ENCODE measurements around the gene KCNMB2. TPM values are rescaled to one million over a fixed set of nuclear protein-coding genes. Genes with fewer than 3 reads are reported as not detected.

The KCNMB2 gene
- total RNA-seq, 6 donors from 2014 or later, result 0.51 to 3.0 (median 1.1) TPM; not detected in 3

DNA sequence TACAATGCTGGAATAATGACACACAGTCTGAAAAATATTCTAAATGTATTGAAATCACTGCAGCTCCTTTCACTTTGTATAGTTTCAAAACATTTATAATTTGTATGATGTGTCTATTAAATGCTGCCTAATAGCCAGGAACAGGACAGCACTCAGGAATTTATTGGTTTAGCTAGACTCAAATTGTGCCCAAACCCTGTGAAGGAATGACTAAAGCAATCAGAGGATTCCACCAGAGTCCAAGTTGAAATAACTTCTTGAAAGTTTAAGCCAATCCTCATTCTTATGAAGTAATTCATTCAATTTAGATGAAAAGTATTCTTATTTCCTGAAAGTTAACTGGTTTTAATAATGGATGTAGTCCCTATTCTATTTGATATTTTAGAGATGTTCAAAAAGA, 268.4 kb downstream of the KCNMB2 start:
- DNase-seq (no peak), ATAC-seq (ENCODE audit: low FRiP score in 2 of 2) (no peak)
- no peaks in the 10 kb centered on the region for H3K36me3 ChIP-seq
- no peaks in the 10 kb centered on the region for H3K9me3 ChIP-seq
- no peaks in the 10 kb centered on the region for H3K27me3 ChIP-seq
- H3K4me3 ChIP-seq, result no peak overlapping the region
- no peak overlapping the region for H3K27ac ChIP-seq
- no peaks in the 10 kb centered on the region for H3K4me1 ChIP-seq
- no peak for TF ChIP-seq EP300 (IDR thresholded peaks at IDR 0.05)

DNA sequence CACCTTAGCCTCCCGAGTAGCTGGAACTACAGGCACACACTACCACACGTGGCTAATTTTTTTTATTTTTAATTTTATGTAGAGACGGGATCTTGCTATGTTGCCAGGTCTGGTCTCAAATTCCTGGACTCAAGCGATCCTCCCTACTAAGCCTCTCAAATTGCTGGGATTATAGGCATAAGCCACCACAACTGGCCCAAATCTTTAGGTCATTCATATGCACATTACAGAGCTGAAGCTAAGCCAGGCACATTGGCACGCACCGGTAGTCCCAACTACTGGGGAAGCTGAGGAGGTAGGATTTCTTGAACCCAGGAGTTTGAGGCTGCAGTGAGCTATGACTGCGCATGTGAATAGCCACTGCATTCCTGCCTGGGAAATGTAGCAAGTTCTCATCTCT, 269.5 kb downstream of the KCNMB2 start:
- Histone ChIP-seq H3K27me3 (no peaks in the 10 kb centered on the region), H3K9me3 (no peaks in the 10 kb centered on the region), H3K27ac (no peak overlapping the region), H3K4me3 (no peak overlapping the region), H3K4me1 (no peaks in the 10 kb centered on the region), H3K36me3 (no peaks in the 10 kb centered on the region)
- 89 to 91% methylated on average over 7 of the region's 7 CpGs for WGBS, 2 donors
- TF ChIP-seq EP300 (IDR thresholded peaks at IDR 0.05) (no peak), POLR2A (IDR thresholded peaks at IDR 0.05) (no peak), POLR2AphosphoS5 (IDR thresholded peaks at IDR 0.05) (no peak)
- TF ChIP-seq, protein P1, sequence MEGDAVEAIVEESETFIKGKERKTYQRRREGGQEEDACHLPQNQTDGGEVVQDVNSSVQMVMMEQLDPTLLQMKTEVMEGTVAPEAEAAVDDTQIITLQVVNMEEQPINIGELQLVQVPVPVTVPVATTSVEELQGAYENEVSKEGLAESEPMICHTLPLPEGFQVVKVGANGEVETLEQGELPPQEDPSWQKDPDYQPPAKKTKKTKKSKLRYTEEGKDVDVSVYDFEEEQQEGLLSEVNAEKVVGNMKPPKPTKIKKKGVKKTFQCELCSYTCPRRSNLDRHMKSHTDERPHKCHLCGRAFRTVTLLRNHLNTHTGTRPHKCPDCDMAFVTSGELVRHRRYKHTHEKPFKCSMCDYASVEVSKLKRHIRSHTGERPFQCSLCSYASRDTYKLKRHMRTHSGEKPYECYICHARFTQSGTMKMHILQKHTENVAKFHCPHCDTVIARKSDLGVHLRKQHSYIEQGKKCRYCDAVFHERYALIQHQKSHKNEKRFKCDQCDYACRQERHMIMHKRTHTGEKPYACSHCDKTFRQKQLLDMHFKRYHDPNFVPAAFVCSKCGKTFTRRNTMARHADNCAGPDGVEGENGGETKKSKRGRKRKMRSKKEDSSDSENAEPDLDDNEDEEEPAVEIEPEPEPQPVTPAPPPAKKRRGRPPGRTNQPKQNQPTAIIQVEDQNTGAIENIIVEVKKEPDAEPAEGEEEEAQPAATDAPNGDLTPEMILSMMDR (IDR thresholded peaks at IDR 0.05), result no peak
- ATAC-seq (ENCODE audit: low FRiP score in 2 of 2) (no peak), DNase-seq (no peak)

DNA sequence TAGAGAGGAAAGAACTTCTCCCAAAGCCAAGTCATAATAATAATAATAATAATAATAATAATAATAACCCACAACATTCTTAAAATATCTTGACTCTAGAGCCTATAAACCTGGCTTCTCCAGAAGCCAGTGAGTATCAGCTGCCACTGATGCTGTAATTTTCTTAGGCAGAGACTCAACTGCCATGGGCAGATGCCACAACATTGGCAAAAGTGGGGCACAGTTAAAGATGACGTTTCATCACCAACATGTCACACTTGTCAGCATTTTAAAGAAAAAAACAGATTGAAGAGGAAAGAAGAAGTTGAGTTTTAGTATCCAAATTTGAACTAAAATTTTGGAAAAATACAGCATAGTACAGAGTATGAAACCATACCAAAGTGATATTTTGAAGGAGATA, 270.4 kb downstream of the KCNMB2 start:
- Histone ChIP-seq H3K36me3 (no peaks in the 10 kb centered on the region), H3K27me3 (no peaks in the 10 kb centered on the region), H3K9me3 (no peaks in the 10 kb centered on the region), H3K27ac (no peak overlapping the region), H3K4me1 (no peaks in the 10 kb centered on the region), H3K4me3 (no peak overlapping the region)
- WGBS, 2 donors, result 80 to 91% methylated on average over 1 of the region's 1 CpG
- no peak for DNase-seq
- no peak for ATAC-seq (ENCODE audit: low FRiP score in 2 of 2)
- TF ChIP-seq, protein P1 (IDR thresholded peaks at IDR 0.05), result no peak
- TF ChIP-seq EP300 (IDR thresholded peaks at IDR 0.05) (no peak), POLR2A (IDR thresholded peaks at IDR 0.05) (no peak), POLR2AphosphoS5 (IDR thresholded peaks at IDR 0.05) (no peak)

GRCh38 chr3:178807694-178808093, 271.5 kb downstream of the KCNMB2 start:
- H3K27me3 ChIP-seq, result no peaks in the 10 kb centered on the region
- ATAC-seq (ENCODE audit: low FRiP score in 2 of 2), result no peak
- TF ChIP-seq POLR2A (IDR thresholded peaks at IDR 0.05) (no peak), EP300 (IDR thresholded peaks at IDR 0.05) (no peak), POLR2AphosphoS5 (IDR thresholded peaks at IDR 0.05) (no peak)
- TF ChIP-seq, protein P1 (IDR thresholded peaks at IDR 0.05), result no peak

DNA sequence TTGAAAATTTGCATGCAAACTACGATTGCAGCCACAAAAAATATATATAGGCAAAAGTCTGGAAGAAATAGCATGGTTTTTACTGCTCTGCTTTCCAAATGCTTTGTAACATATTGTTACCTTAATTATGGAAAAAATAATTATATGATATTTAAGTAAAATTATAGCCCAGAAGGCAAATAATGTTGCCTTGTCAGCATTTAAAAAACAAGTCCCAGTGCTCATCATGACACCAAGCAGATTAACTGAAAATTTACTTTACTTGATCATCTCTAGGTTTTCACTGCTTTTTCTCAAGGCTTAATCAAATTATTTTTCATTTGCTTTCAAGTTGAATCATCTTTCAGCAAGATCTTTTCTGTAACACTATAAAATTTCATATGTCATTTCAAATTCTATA, 272.5 kb downstream of the KCNMB2 start:
- no peak overlapping the region for H3K27ac ChIP-seq
- no peaks in the 10 kb centered on the region for H3K4me1 ChIP-seq
- no peaks in the 10 kb centered on the region for H3K36me3 ChIP-seq
- ATAC-seq (ENCODE audit: low FRiP score in 2 of 2) (no peak), DNase-seq (no peak)
- TF ChIP-seq POLR2A (IDR thresholded peaks at IDR 0.05), result no peak
- no peak for TF ChIP-seq EP300 (IDR thresholded peaks at IDR 0.05)
- TF ChIP-seq POLR2AphosphoS5 (IDR thresholded peaks at IDR 0.05), result no peak
- no peaks in the 10 kb centered on the region for H3K9me3 ChIP-seq
- H3K4me3 ChIP-seq, result no peak overlapping the region
- H3K27me3 ChIP-seq, result no peaks in the 10 kb centered on the region
- WGBS, 2 donors, result 78 to 81% methylated on average over 1 of the region's 1 CpG

More at GRCh38 chr3:178807694-178808093, 271.5 kb downstream of the KCNMB2 start:
- WGBS, 2 donors, result 93 to 94% methylated on average over 1 of the region's 1 CpG
- Histone ChIP-seq H3K9me3 (no peaks in the 10 kb centered on the region), H3K27ac (no peak overlapping the region), H3K4me1 (no peaks in the 10 kb centered on the region), H3K4me3 (no peak overlapping the region), H3K36me3 (no peaks in the 10 kb centered on the region)
- no peak for DNase-seq

GRCh38 chr3:178810181-178810580, 273.9 kb downstream of the KCNMB2 start:
- Histone ChIP-seq H3K36me3 (no peaks in the 10 kb centered on the region), H3K27ac (no peak overlapping the region), H3K27me3 (no peaks in the 10 kb centered on the region), H3K4me3 (no peak overlapping the region), H3K9me3 (no peaks in the 10 kb centered on the region), H3K4me1 (no peaks in the 10 kb centered on the region)
- 34 to 49% methylated on average over 2 of the region's 2 CpGs for WGBS, 2 donors
- DNase-seq (no peak), ATAC-seq (ENCODE audit: low FRiP score in 2 of 2) (no peak)
- TF ChIP-seq POLR2A (IDR thresholded peaks at IDR 0.05) (no peak), EP300 (IDR thresholded peaks at IDR 0.05) (no peak), POLR2AphosphoS5 (IDR thresholded peaks at IDR 0.05) (no peak)
- TF ChIP-seq, protein P1 (IDR thresholded peaks at IDR 0.05), result no peak

All from upper lobe of left lung (tissue), 6 donors.